ENCODE results near the gene TRNP1.
A peak's percentile ranks its signal among the peaks of the same experiment; 100 is the strongest.

The TRNP1 gene

DNA sequence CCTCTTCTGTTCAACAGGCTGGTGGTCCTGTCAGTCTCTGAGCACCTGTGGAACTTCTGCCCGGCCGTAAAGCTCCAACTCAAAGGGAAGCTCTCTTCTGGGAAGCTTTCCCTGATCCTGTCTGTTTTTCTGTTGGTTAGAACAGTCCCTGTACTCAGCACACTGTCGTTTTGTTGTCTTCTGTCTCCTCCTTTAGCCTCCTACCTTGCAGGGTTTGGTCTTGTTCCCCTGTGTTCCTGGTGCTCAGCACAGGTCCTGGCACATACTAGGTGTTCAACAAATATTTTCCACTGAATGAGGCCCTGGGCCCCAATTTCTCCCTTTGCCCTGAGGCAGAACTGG is 32.9 kb upstream of the TRNP1 start:
- Histone ChIP-seq H3K4me3 (ENCODE audit: severe bottlenecking) (peak overlapping the region; percentile 90), H3K4me1 (ENCODE audit: insufficient read depth, poor library complexity, severe bottlenecking) (peaks cover 17% of the 10 kb centered on the region)

GRCh38 chr1:26961826-26962225 is 31.7 kb upstream of the TRNP1 start:
- Histone ChIP-seq H3K9me3 (ENCODE audit: severe bottlenecking) (no peaks in the 10 kb centered on the region), H3K27me3 (ENCODE audit: insufficient read depth, poor library complexity, severe bottlenecking) (no peaks in the 10 kb centered on the region), H3K27ac (ENCODE audit: poor library complexity, severe bottlenecking) (peak overlapping the region; percentile 94), H3K4me1 (ENCODE audit: insufficient read depth, poor library complexity, severe bottlenecking) (peaks cover 17% of the 10 kb centered on the region), H3K36me3 (ENCODE audit: low read depth) (peaks cover 7% of the 10 kb centered on the region; the same call in 1 of the 2 replicates), H3K4me3 (ENCODE audit: severe bottlenecking) (no peak overlapping the region)
- DNase-seq (ENCODE audit: low spot score) (no peak), ATAC-seq (ENCODE audit: low read depth) (peak; percentile 78)
- no peak for TF ChIP-seq CTCF (IDR thresholded peaks at IDR 0.05; ENCODE audit: poor library complexity, severe bottlenecking)

More for the DNA sequence above, 32.9 kb upstream of the TRNP1 start:
- no peak for TF ChIP-seq CTCF (IDR thresholded peaks at IDR 0.05; ENCODE audit: poor library complexity, severe bottlenecking)
- DNase-seq (ENCODE audit: low spot score) (no peak), ATAC-seq (ENCODE audit: low read depth) (peak; percentile 32; the same call in 2 of the 3 replicates)
- Histone ChIP-seq H3K9me3 (ENCODE audit: severe bottlenecking) (no peaks in the 10 kb centered on the region), H3K27me3 (ENCODE audit: insufficient read depth, poor library complexity, severe bottlenecking) (no peaks in the 10 kb centered on the region), H3K27ac (ENCODE audit: poor library complexity, severe bottlenecking) (peak overlapping the region; percentile 94), H3K36me3 (ENCODE audit: low read depth) (peaks cover 16% of the 10 kb centered on the region; the same call in 1 of the 2 replicates)

- Histone ChIP-seq H3K27ac (ENCODE audit: poor library complexity, severe bottlenecking) (no peak overlapping the region), H3K4me1 (ENCODE audit: insufficient read depth, poor library complexity, severe bottlenecking) (peaks cover 17% of the 10 kb centered on the region), H3K9me3 (ENCODE audit: severe bottlenecking) (no peaks in the 10 kb centered on the region), H3K4me3 (ENCODE audit: severe bottlenecking) (no peak overlapping the region), H3K36me3 (ENCODE audit: low read depth) (peaks cover 5% of the 10 kb centered on the region; the same call in 1 of the 2 replicates), H3K27me3 (ENCODE audit: insufficient read depth, poor library complexity, severe bottlenecking) (no peaks in the 10 kb centered on the region)
- DNase-seq (ENCODE audit: low spot score) (no peak), ATAC-seq (ENCODE audit: low read depth) (no peak)
- TF ChIP-seq CTCF (IDR thresholded peaks at IDR 0.05; ENCODE audit: poor library complexity, severe bottlenecking), result no peak
Measured at GRCh38 chr1:26965213-26965612, 28.3 kb upstream of the TRNP1 start.

GRCh38 chr1:26965628-26966027 is 27.9 kb upstream of the TRNP1 start:
- ATAC-seq (ENCODE audit: low read depth) (no peak), DNase-seq (ENCODE audit: low spot score) (no peak)
- Histone ChIP-seq H3K36me3 (ENCODE audit: low read depth) (peaks cover 5% of the 10 kb centered on the region; the same call in 1 of the 2 replicates), H3K27me3 (ENCODE audit: insufficient read depth, poor library complexity, severe bottlenecking) (no peaks in the 10 kb centered on the region), H3K9me3 (ENCODE audit: severe bottlenecking) (no peaks in the 10 kb centered on the region), H3K27ac (ENCODE audit: poor library complexity, severe bottlenecking) (no peak overlapping the region), H3K4me3 (ENCODE audit: severe bottlenecking) (no peak overlapping the region), H3K4me1 (ENCODE audit: insufficient read depth, poor library complexity, severe bottlenecking) (peaks cover 17% of the 10 kb centered on the region)
- TF ChIP-seq CTCF (IDR thresholded peaks at IDR 0.05; ENCODE audit: poor library complexity, severe bottlenecking), result no peak

GRCh38 chr1:26970810-26971209 is 22.7 kb upstream of the TRNP1 start:
- no peaks in the 10 kb centered on the region for H3K4me1 ChIP-seq (ENCODE audit: insufficient read depth, poor library complexity, severe bottlenecking)
- DNase-seq (ENCODE audit: low spot score) (no peak), ATAC-seq (ENCODE audit: low read depth) (no peak)
- no peak overlapping the region for H3K27ac ChIP-seq (ENCODE audit: poor library complexity, severe bottlenecking)
- H3K27me3 ChIP-seq (ENCODE audit: insufficient read depth, poor library complexity, severe bottlenecking), result no peaks in the 10 kb centered on the region
- no peaks in the 10 kb centered on the region for H3K9me3 ChIP-seq (ENCODE audit: severe bottlenecking)
- no peak overlapping the region for H3K4me3 ChIP-seq (ENCODE audit: severe bottlenecking)
- no peaks in the 10 kb centered on the region for H3K36me3 ChIP-seq (ENCODE audit: low read depth)
- no peak for TF ChIP-seq CTCF (IDR thresholded peaks at IDR 0.05; ENCODE audit: poor library complexity, severe bottlenecking)

All from RWPE2 (cell line).